GM12801 (cell line): Measurements from ENCODE around the gene ZNF493.

Experiments used
- TF ChIP-seq, protein P1 (sequence below): IDR thresholded peaks from one replicate; pipeline ENCODE4 v1.5.1; 2011; ENCODE audit warnings: control low read depth; ENCODE audit not compliant: insufficient read length; ENCODE audit errors: extremely low read depth

The ZNF493 gene

DNA sequence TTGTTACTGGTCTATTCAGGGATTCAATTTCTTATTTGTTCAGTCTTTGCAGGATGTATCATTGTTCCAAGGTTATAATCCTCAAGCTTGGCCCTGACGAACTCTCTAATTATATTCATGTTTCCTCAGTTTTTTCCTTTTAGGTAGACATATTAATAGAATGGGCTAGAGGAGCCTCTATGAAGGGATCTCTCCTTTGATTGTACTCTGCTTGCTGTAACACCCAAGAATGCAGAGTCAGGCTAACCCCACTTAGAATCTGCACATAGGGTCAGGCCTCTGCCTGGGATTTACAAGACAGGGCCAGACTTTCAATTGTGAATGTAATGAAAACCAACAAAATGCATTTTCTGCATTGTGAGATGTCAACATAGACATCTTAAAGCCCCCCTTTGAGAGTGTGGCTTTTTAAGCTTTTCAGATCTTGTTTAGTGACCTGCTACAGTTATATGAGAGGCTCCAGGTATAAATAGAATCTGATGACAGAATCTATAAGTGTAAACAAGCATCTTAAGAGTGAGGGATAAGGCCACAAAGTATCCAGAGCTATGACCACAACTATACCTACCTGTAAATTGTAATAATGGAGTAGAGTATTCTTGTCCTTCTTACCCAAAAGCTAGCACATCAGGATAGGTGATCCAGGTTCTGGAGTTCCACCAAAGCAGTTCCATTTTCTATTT is 5.5 kb downstream of the ZNF493 start:
- TF ChIP-seq, protein P1, sequence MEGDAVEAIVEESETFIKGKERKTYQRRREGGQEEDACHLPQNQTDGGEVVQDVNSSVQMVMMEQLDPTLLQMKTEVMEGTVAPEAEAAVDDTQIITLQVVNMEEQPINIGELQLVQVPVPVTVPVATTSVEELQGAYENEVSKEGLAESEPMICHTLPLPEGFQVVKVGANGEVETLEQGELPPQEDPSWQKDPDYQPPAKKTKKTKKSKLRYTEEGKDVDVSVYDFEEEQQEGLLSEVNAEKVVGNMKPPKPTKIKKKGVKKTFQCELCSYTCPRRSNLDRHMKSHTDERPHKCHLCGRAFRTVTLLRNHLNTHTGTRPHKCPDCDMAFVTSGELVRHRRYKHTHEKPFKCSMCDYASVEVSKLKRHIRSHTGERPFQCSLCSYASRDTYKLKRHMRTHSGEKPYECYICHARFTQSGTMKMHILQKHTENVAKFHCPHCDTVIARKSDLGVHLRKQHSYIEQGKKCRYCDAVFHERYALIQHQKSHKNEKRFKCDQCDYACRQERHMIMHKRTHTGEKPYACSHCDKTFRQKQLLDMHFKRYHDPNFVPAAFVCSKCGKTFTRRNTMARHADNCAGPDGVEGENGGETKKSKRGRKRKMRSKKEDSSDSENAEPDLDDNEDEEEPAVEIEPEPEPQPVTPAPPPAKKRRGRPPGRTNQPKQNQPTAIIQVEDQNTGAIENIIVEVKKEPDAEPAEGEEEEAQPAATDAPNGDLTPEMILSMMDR, result no peak

DNA sequence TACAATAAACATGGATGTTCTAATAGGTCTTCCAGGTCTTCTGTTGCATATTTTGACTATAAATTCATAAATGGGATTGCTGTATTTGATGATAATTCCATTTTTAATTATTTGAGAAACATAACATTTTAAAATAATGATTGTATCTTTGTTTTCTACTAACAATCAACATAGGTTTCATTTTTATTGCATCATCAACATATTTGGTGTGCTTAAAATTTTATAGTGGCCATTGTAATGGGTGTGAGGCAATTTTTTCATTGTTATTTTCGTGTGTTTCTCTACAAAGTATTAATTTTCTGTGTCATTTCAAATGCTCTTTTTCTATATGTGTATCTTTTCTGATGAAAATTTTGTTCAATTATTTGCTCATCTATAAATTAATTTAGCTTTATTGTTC is 13.2 kb downstream of the ZNF493 start:
- TF ChIP-seq, protein P1, result no peak

DNA sequence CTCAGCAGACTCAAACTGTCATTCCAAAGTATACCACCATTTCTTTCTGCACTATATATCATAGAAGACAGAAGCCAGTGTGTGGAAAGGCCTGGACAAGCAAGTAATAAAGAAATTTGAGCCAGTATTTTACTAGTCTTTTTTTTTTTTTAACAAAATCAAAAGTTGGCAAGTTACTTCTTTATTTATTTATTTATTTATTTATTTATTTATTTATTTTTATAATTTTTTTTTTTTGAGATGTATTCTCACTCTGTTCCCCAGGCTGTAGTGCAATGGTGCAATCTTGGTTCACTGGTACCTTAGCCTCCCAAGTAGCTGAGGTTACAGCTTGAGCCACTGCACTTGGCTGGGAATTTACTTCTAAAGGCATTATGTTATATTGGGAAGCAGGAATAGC is 25.3 kb downstream of the ZNF493 start:
- TF ChIP-seq, protein P1, result no peak

DNA sequence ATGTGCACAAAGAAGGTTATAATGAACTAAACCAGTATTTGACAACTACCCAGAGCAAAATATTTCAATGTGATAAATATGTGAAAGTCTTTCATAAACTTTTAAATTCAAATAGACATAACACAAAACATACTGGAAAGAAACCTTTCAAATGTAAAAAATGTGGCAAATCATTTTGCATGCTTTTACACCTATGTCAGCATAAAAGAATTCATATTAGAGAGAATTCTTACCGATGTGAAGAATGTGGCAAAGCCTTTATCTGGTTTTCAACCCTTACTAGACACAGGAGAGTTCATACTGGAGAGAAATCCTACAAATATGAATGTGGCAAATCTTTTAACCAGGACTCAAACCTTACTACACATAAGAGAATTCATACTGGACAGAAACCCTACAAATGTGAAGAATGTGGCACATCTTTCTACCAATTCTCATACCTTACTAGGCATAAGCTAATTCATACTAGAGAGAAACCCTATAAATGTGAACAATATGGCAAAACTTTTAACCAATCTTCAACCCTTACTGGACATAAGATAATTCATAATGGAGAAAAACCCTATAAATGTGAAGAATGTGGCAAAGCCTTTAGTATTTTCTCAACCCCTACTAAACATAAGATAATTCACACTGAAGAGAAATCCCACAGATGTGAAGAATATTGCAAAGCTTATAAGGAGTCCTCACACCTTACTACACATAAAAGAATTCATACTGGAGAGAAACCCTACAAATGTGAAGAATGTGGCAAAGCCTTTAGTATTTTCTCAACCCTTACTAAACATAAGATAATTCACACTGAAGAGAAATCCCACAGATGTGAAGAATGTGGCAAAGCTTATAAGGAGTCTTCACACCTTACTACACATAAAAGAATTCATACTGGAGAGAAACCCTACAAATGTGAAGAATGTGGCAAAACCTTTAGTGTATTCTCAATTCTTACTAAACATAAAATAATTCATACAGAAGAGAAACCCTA is 26.4 kb downstream of the ZNF493 start:
- TF ChIP-seq, protein P1, result no peak

DNA sequence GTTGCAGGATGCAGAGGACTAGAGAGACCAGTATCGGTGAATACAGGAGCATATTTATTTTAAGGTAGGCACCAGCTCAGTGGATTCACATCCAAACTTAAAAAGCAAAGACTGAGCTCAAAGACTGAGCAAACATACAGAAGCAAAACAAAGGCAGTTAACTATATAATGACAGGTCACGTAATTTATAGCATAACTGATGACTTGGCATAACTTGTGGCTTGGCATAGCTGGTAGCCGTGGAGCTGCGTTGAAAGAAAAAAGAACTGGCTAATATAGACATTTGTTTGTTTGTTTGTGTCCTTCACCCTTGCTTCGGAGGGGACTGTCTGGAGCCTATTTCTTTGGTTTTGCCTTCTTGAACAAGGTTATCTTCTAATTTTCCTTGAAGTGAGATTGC is 33.7 kb downstream of the ZNF493 start:
- TF ChIP-seq, protein P1, result no peak

DNA sequence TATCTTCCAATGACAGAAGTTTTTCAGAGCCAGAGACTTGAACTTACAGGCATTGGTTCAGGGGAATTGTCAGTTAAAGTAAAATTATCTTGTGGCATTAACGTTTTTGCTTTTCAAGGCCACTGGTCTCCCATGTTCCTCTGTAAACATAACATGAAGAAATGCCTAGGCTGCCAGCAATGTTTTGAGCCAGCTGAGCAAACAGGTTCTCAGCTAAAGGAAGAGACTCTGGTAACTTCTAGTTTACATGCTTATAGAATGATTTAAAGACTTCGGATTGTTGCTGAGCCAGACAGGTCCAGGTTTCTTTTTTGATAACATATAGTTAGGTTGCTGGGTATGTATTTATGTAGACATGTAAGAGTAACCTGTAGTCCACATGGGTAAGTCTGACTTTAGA is 35.7 kb downstream of the ZNF493 start:
- TF ChIP-seq, protein P1, result no peak

DNA sequence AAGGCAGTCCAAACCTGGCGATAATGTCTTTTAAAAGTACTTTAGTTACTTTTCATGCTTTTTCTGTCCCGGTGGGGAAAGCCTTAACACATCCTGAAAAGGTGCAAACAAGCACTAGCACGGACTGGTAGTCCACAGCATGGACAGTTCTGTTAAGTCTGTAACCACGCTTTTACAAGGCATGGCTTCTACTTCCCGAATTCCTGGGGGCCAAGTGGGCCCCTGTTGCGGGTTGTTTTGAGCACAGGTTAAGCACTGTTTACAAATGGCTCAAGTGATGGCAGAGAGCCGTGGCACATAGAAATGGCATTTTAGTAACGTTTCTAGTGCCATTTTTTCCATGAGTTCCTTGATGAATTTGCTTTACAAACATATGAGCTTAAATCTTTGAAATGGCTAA is 37.6 kb downstream of the ZNF493 start:
- TF ChIP-seq, protein P1, result no peak
